Trophoblast cell (in vitro differentiated cells and primary cell): ENCODE data around the gene IFT27.
"Not testable (repeated sequence)": the region's sequence is repeated elsewhere in the genome, so short reads cannot be mapped to it uniquely, and the experiment has no call there.

ENCODE experiments used
- DNase-seq, 2 donors: peaks; one replicate each; pipeline ENCODE4 v3.0.0-alpha.2; 2016
- H2AFZ ChIP-seq: 2 replicates; pipeline ENCODE4 v1.6.1; 2013; ENCODE audit warnings: low read length, moderate library complexity, mild to moderate bottlenecking; ENCODE audit not compliant: insufficient read depth, poor library complexity
- H2AK5ac ChIP-seq: 2 replicates; pipeline ENCODE4 v1.6.1; 2013; ENCODE audit warnings: mild to moderate bottlenecking, low read length
- H2BK120ac ChIP-seq: 2 replicates; pipeline ENCODE4 v1.6.1; 2013; ENCODE audit warnings: low read length, mild to moderate bottlenecking, moderate library complexity; ENCODE audit not compliant: insufficient read depth, poor library complexity
- H2BK12ac ChIP-seq: 2 replicates; pipeline ENCODE4 v1.6.1; 2013; ENCODE audit warnings: mild to moderate bottlenecking, low read length, moderate library complexity
- H2BK5ac ChIP-seq: 2 replicates; pipeline ENCODE4 v1.6.1; 2013; ENCODE audit warnings: low read length, low read depth, moderate library complexity, mild to moderate bottlenecking; ENCODE audit not compliant: poor library complexity
- H3K14ac ChIP-seq: 2 replicates; pipeline ENCODE4 v1.6.1; 2013; ENCODE audit warnings: mild to moderate bottlenecking, low read length
- H3K18ac ChIP-seq: 2 replicates; pipeline ENCODE4 v1.6.1; 2013; ENCODE audit warnings: mild to moderate bottlenecking, low read length
- H3K23ac ChIP-seq: 2 replicates; pipeline ENCODE4 v1.6.1; 2013; ENCODE audit warnings: low read length
- H3K27ac ChIP-seq: 2 replicates; pipeline ENCODE4 v1.5.1; 2013; ENCODE audit warnings: low read depth, mild to moderate bottlenecking, inconsistent platforms, low read length, moderate library complexity
- H3K27me3 ChIP-seq: 2 replicates; pipeline ENCODE4 v1.6.1; 2013; ENCODE audit warnings: inconsistent platforms, mild to moderate bottlenecking, low read length, moderate library complexity; ENCODE audit not compliant: insufficient read depth
- H3K36me3 ChIP-seq, 2 experiments: 1 replicate in 1 of 2; 2 replicates in 1 of 2; pipeline ENCODE4 v1.6.1; 2013; ENCODE audit warnings: low read length in 2 of 2, mild to moderate bottlenecking in 2 of 2, moderate library complexity in 1 of 2; ENCODE audit not compliant: insufficient read depth in 2 of 2, control insufficient read depth in 1 of 2
- H3K4ac ChIP-seq: 2 replicates; pipeline ENCODE4 v1.6.1; 2013; ENCODE audit warnings: low read depth, mild to moderate bottlenecking, low read length, moderate library complexity
- H3K4me1 ChIP-seq, 2 experiments: 1 replicate in 1 of 2; 2 replicates in 1 of 2; pipeline ENCODE4 v1.6.1; 2013; ENCODE audit warnings: low read length in 2 of 2, mild to moderate bottlenecking in 2 of 2, moderate library complexity in 1 of 2; ENCODE audit not compliant: insufficient read depth in 2 of 2, control insufficient read depth in 1 of 2
- H3K4me2 ChIP-seq: 2 replicates; pipeline ENCODE4 v1.6.1; 2013; ENCODE audit warnings: inconsistent platforms, mild to moderate bottlenecking, low read length, moderate library complexity
- H3K4me3 ChIP-seq: 2 replicates; pipeline ENCODE4 v1.5.1; 2013; ENCODE audit warnings: mild to moderate bottlenecking, low read depth, low read length, inconsistent platforms
- H3K79me1 ChIP-seq: one replicate; pipeline ENCODE4 v1.6.1; 2013; ENCODE audit warnings: low read length
- H3K79me2 ChIP-seq: 2 replicates; pipeline ENCODE4 v1.6.1; 2013; ENCODE audit warnings: low read length, mild to moderate bottlenecking; ENCODE audit not compliant: control insufficient read depth, insufficient read depth, poor library complexity
- H3K9ac ChIP-seq: 2 replicates; pipeline ENCODE4 v1.6.1; 2013; ENCODE audit warnings: mild to moderate bottlenecking, low read length
- H3K9me3 ChIP-seq: 2 replicates; pipeline ENCODE4 v1.6.1; 2013; ENCODE audit warnings: low read depth, mild to moderate bottlenecking, control low read depth, inconsistent platforms, low read length; ENCODE audit not compliant: insufficient read depth
- H4K12ac ChIP-seq: 2 replicates; pipeline ENCODE4 v1.6.1; 2013; ENCODE audit warnings: low read depth, mild to moderate bottlenecking, low read length, moderate library complexity
- H4K8ac ChIP-seq: 2 replicates; pipeline ENCODE4 v1.6.1; 2013; ENCODE audit warnings: low read depth, mild to moderate bottlenecking, low read length, moderate library complexity
- H4K91ac ChIP-seq: one replicate; pipeline ENCODE4 v1.6.1; 2013; ENCODE audit warnings: low read depth, mild to moderate bottlenecking, low read length, moderate library complexity
- WGBS: extraction: QIAGEN DNeasy Blood & Tissue Kit; methylation state at CpG from one replicate; pipeline ENCODE4 v1.1.7; 2013; ENCODE audit warnings: missing lambda C conversion rate; ENCODE audit not compliant: insufficient read length, insufficient coverage; ENCODE audit errors: extremely low coverage; 5-methylcytosine and 5-hydroxymethylcytosine counted together

IFT27 gene

GRCh38 chr22:36756746-36757655 is 18.9 kb downstream of the IFT27 start:
- H2AFZ ChIP-seq, result no peak overlapping the region
- no peak overlapping the region for H3K23ac ChIP-seq
- no peak overlapping the region for H3K27ac ChIP-seq
- no peaks in the 10 kb centered on the region for H3K4me1 ChIP-seq
- no peak for DNase-seq
- H3K79me2 ChIP-seq, result no peaks in the 10 kb centered on the region
- no peak overlapping the region for H3K4me3 ChIP-seq
- no peak overlapping the region for H2AK5ac ChIP-seq
- H3K27me3 ChIP-seq, result no peaks in the 10 kb centered on the region
- H3K14ac ChIP-seq, result no peak overlapping the region
- no peak overlapping the region for H4K12ac ChIP-seq
- no peak overlapping the region for H3K4me2 ChIP-seq
- H2BK120ac ChIP-seq, result no peak overlapping the region
- H3K18ac ChIP-seq, result no peak overlapping the region
- H4K91ac ChIP-seq, result no peak overlapping the region
- H3K9ac ChIP-seq, result no peak overlapping the region
- H2BK12ac ChIP-seq, result no peak overlapping the region
- no peaks in the 10 kb centered on the region for H3K79me1 ChIP-seq
- no peak overlapping the region for H2BK5ac ChIP-seq
- no CpG with 5 or more reads among the region's 28 CpGs for WGBS
- H4K8ac ChIP-seq, result no peak overlapping the region
- peaks cover 1% of the 10 kb centered on the region for H3K9me3 ChIP-seq
- H3K4ac ChIP-seq, result no peak overlapping the region
- peaks cover 0 to 2% of the 10 kb centered on the region in 2 experiments for H3K36me3 ChIP-seq

GRCh38 chr22:36756031-36756430 is 19.9 kb downstream of the IFT27 start:
- H3K79me1 ChIP-seq, result no peaks in the 10 kb centered on the region
- no peak overlapping the region for H2BK12ac ChIP-seq
- no peak overlapping the region for H3K9ac ChIP-seq
- no peak overlapping the region for H3K4me2 ChIP-seq
- no peak overlapping the region for H3K4ac ChIP-seq
- no peak overlapping the region for H3K4me3 ChIP-seq
- no peak for DNase-seq
- peaks cover 1% of the 10 kb centered on the region for H3K9me3 ChIP-seq
- H4K91ac ChIP-seq, result no peak overlapping the region
- H2AFZ ChIP-seq, result no peak overlapping the region
- no peak overlapping the region for H2AK5ac ChIP-seq
- no peak overlapping the region for H2BK5ac ChIP-seq
- H3K23ac ChIP-seq, result no peak overlapping the region
- WGBS, result no CpG with 5 or more reads among the region's 7 CpGs
- H3K4me1 ChIP-seq, result no peaks in the 10 kb centered on the region
- no peak overlapping the region for H3K27ac ChIP-seq
- H3K79me2 ChIP-seq, result no peaks in the 10 kb centered on the region
- no peak overlapping the region for H2BK120ac ChIP-seq
- H3K36me3 ChIP-seq, result no peaks in the 10 kb centered on the region
- no peak overlapping the region for H4K12ac ChIP-seq
- H4K8ac ChIP-seq, result no peak overlapping the region
- no peak overlapping the region for H3K14ac ChIP-seq
- H3K18ac ChIP-seq, result no peak overlapping the region
- no peaks in the 10 kb centered on the region for H3K27me3 ChIP-seq

GRCh38 chr22:36755316-36755715 is 20.6 kb downstream of the IFT27 start:
- Histone ChIP-seq H3K27me3 (no peaks in the 10 kb centered on the region), H3K23ac (no peak overlapping the region), H2AK5ac (no peak overlapping the region), H3K14ac (no peak overlapping the region), H2BK12ac (no peak overlapping the region), H3K27ac (no peak overlapping the region), H4K12ac (no peak overlapping the region), H3K18ac (no peak overlapping the region), H2AFZ (no peak overlapping the region), H3K79me1 (no peaks in the 10 kb centered on the region), H3K4me3 (no peak overlapping the region), H3K4ac (no peak overlapping the region), H3K36me3 (no peaks in the 10 kb centered on the region), H3K4me2 (no peak overlapping the region), H4K8ac (no peak overlapping the region), H2BK120ac (no peak overlapping the region), H3K79me2 (no peaks in the 10 kb centered on the region), H3K9ac (no peak overlapping the region), H2BK5ac (no peak overlapping the region), H3K4me1 (no peaks in the 10 kb centered on the region), H3K9me3 (peaks cover 1% of the 10 kb centered on the region), H4K91ac (no peak overlapping the region)
- WGBS, result no CpG with 5 or more reads among the region's 6 CpGs
- no peak for DNase-seq

DNA sequence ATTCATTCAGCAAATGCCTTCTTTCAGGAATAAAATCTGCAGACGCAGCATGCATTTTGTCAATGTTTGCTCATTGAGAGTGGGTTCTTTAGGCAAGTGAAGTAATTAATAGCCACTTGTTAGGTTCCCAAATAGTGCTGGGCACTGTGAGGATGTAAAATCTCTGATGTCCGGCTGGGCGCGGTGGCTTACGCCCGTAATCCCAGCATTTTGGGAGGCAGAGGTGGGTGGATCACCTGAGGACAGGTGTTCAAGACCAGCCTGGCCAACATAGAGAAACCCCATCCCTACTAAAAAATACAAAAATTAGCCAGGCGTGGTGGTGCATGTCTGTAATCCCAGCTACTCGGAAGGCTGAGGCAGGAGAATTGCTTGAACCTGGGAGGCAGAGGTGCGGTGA is 21.0 kb downstream of the IFT27 start:
- H2BK12ac ChIP-seq, H3K9me3 ChIP-seq: not testable (repeated sequence)
- WGBS, result no CpG with 5 or more reads among the region's 9 CpGs

More for the DNA sequence above, 21.0 kb downstream of the IFT27 start:
- H3K4me3 ChIP-seq, DNase-seq, H3K4me1 ChIP-seq, H3K14ac ChIP-seq, H4K12ac ChIP-seq, H4K91ac ChIP-seq, H3K4ac ChIP-seq, H3K23ac ChIP-seq, H3K4me2 ChIP-seq, H3K18ac ChIP-seq, H2BK120ac ChIP-seq, H4K8ac ChIP-seq, H3K79me1 ChIP-seq, H3K27me3 ChIP-seq, H2BK5ac ChIP-seq, H2AK5ac ChIP-seq, H3K79me2 ChIP-seq, H3K36me3 ChIP-seq, H3K9ac ChIP-seq, H3K27ac ChIP-seq, H2AFZ ChIP-seq: not testable (repeated sequence)
